Uterus (tissue), 4 donors: ENCODE measurements around the gene NUTM2A. TPM values are rescaled to one million over a fixed set of nuclear protein-coding genes. Genes with fewer than 3 reads are reported as not detected.

Experiments used
- total RNA-seq, 4 donors: library from RNA; depleted of rRNA in 3 of 4; stranded (reverse); fragments of >200 nt in 3 of 4; gene quantifications; one replicate each; pipeline versions ENCODE4 v1.1.0 to v1.2.4, GENCODE V29; 2014 to 2023
- donor health status: DM: yes; HTN: yes; CAD: no.

Gene NUTM2A
- total RNA-seq, 4 donors from 2014 or later = 1.1 to 1.2 TPM; not detected in 2

Other genes starting within 250 kb of the NUTM2A start
- gene FAM25A, start 205.2 kb upstream of the NUTM2A start, total RNA-seq = not detected
- gene GLUD1, start 130.6 kb upstream of the NUTM2A start, total RNA-seq = 100 to 1,000 TPM; 115 to 189 (median 125) TPM
- 10 to 100 TPM; 17.1 to 61.6 (median 30.2) TPM for gene SHLD2, start 130.2 kb upstream of the NUTM2A start, total RNA-seq
- gene NUTM2D, start 132.3 kb downstream of the NUTM2A start, total RNA-seq = 1 to 10 TPM in 2 of 4 donors, under 1 TPM in 1, not detected in 1; 0.26 to 6.4 (median 5.9) TPM